SK-MEL-5 (cell line): ENCODE measurements around the gene PTPN3. TPM values are rescaled to one million over a fixed set of nuclear protein-coding genes. Genes with fewer than 3 reads are reported as not detected.
A peak's percentile ranks its signal among the peaks of the same experiment; 100 is the strongest.
"Not testable (repeated sequence)": the region's sequence is repeated elsewhere in the genome, so short reads cannot be mapped to it uniquely, and the experiment has no call there.

ENCODE experiments used
- DNase-seq: peaks from one replicate; pipeline ENCODE4 v3.0.0-alpha.2; 2016; ENCODE audit warnings: low read depth, low spot score
- in situ Hi-C: cut with HindIII; loops from 2 replicates; pipeline ENCODE4 v1.10.0; 2016; ENCODE audit warnings: low sequenced_read_pairs, high pct_unique_total_duplicates, low pct_unique_long_range_greater_than_20kb
- polyA plus RNA-seq, 2 experiments: library from polyadenylated mRNA; depleted of rRNA; stranded (reverse); fragments of >200 nt; gene quantifications; 2 replicates each; pipeline ENCODE4 v1.2.3, GENCODE V29; 2015
- total RNA-seq: library from RNA; depleted of rRNA; stranded (reverse); fragments of >200 nt; shearing (Covaris generic); gene quantifications from 2 replicates; pipeline ENCODE4 v1.2.3, GENCODE V29; 2014; rRNA removed

Gene PTPN3
- 5.7 and 7.1 TPM in 2 replicates for total RNA-seq
- 8.8 and 12.9 TPM in 2 replicates for polyA plus RNA-seq (2015; cell fraction: cytosol; rRNA removed)
- 10.8 and 26.6 TPM in 2 replicates for polyA plus RNA-seq (2015; cell fraction: nucleus; rRNA removed)

- in situ Hi-C loops = no loop called here
- no peak for DNase-seq
Measured at GRCh38 chr9:109498195-109499092, at the start of gene PTPN3. Gene PTPN3, minus strand, starts transcription at chr9:109498307. Its CDS starts 34,873 bp downstream, at chr9:109463434.

- DNase-seq, in situ Hi-C loops: not testable (repeated sequence)
Measured at GRCh38 chr9:109544954-109545353, 46.8 kb upstream of the PTPN3 start.

GRCh38 chr9:109542922-109543321 lies 44.8 kb upstream of the PTPN3 start:
- in situ Hi-C loops = no loop called here

GRCh38 chr9:109538346-109538745 lies 40.2 kb upstream of the PTPN3 start:
- no peak for DNase-seq
- in situ Hi-C loops = no loop called here

More at GRCh38 chr9:109542922-109543321, 44.8 kb upstream of the PTPN3 start:
- DNase-seq = no peak

GRCh38 chr9:109537288-109537687 lies 39.2 kb upstream of the PTPN3 start:
- no peak for DNase-seq
- in situ Hi-C loops = no loop called here

GRCh38 chr9:109536859-109537258 lies 38.8 kb upstream of the PTPN3 start:
- in situ Hi-C loops = no loop called here
- DNase-seq = no peak

GRCh38 chr9:109535365-109535764 lies 37.3 kb upstream of the PTPN3 start:
- in situ Hi-C loops = no loop called here
- no peak for DNase-seq

- in situ Hi-C loops = no loop called here
- no peak for DNase-seq
Measured at GRCh38 chr9:109534151-109534550, 36.0 kb upstream of the PTPN3 start.

GRCh38 chr9:109532652-109533051 lies 34.5 kb upstream of the PTPN3 start:
- in situ Hi-C loops, DNase-seq: not testable (repeated sequence)

GRCh38 chr9:109522106-109522505 lies 24.0 kb upstream of the PTPN3 start:
- no peak for DNase-seq

GRCh38 chr9:109520475-109521132 lies 22.5 kb upstream of the PTPN3 start:
- peak; percentile 83 for DNase-seq
- in situ Hi-C loops = no loop called here

More at GRCh38 chr9:109522106-109522505, 24.0 kb upstream of the PTPN3 start:
- in situ Hi-C loops = no loop called here

GRCh38 chr9:109519366-109519765 lies 21.3 kb upstream of the PTPN3 start:
- no peak for DNase-seq
- in situ Hi-C loops = no loop called here

GRCh38 chr9:109518621-109519335 lies 20.7 kb upstream of the PTPN3 start:
- in situ Hi-C loops = no loop called here
- DNase-seq = no peak

- in situ Hi-C loops = no loop called here
- DNase-seq = no peak
Measured at GRCh38 chr9:109517901-109518377, 19.8 kb upstream of the PTPN3 start.

GRCh38 chr9:109513871-109514270 lies 15.8 kb upstream of the PTPN3 start:
- DNase-seq = no peak
- in situ Hi-C loops = no loop called here

- in situ Hi-C loops = no loop called here
- DNase-seq = no peak
Measured at GRCh38 chr9:109512170-109512756, 14.2 kb upstream of the PTPN3 start.

GRCh38 chr9:109510506-109510905 lies 12.4 kb upstream of the PTPN3 start:
- in situ Hi-C loops = no loop called here
- DNase-seq = no peak
